Neural cell (in vitro differentiated cells): ENCODE results near the gene CDK11A. TPM values are rescaled to one million over a fixed set of nuclear protein-coding genes. Genes with fewer than 3 reads are reported as not detected.
"Not testable (repeated sequence)": the region's sequence is repeated elsewhere in the genome, so short reads cannot be mapped to it uniquely, and the experiment has no call there.

Experiments
- H2AFZ ChIP-seq: fragments of 200-600, 300-800 bp; sonication (generic), shearing (Covaris generic); 2 replicates; pipeline ENCODE4 v1.6.0; 2014; ENCODE audit warnings: low read depth, mild to moderate bottlenecking, antibody characterized with exemption, low read length, moderate library complexity
- H3F3A ChIP-seq: fragments of 200-600 bp; shearing (Covaris generic); 2 replicates; pipeline ENCODE4 v1.6.1; 2016; ENCODE audit warnings: mild to moderate bottlenecking, moderate library complexity, mixed read lengths, antibody characterized with exemption, low read length; ENCODE audit not compliant: insufficient read depth, poor library complexity, severe bottlenecking
- H3K27ac ChIP-seq: fragments of 200-600, 300-800 bp; sonication (generic), shearing (Covaris generic); 2 replicates; pipeline ENCODE4 v1.5.1; 2014; ENCODE audit warnings: mild to moderate bottlenecking, low read length, moderate library complexity
- H3K27me3 ChIP-seq: fragments of 300-800, 200-600 bp; sonication (generic), shearing (Covaris generic); 2 replicates; pipeline ENCODE4 v1.6.0; 2014; ENCODE audit warnings: mild to moderate bottlenecking, low read depth, low read length, moderate library complexity; ENCODE audit not compliant: insufficient read depth
- H3K36me3 ChIP-seq: fragments of 300-800, 200-600 bp; sonication (generic), shearing (Covaris generic); 2 replicates; pipeline ENCODE4 v1.5.1; 2014; ENCODE audit warnings: mild to moderate bottlenecking, antibody characterized with exemption, low read length, moderate library complexity; ENCODE audit not compliant: insufficient read depth
- H3K4me2 ChIP-seq: fragments of 300-800, 200-600 bp; sonication (generic), shearing (Covaris generic); 2 replicates; pipeline ENCODE4 v1.6.0; 2014; ENCODE audit warnings: mild to moderate bottlenecking, low read length
- H3K4me3 ChIP-seq: fragments of 300-800, 200-600 bp; sonication (generic), shearing (Covaris generic); 2 replicates; pipeline ENCODE4 v1.5.1; 2014; ENCODE audit warnings: mild to moderate bottlenecking, low read length, moderate library complexity
- H3K79me2 ChIP-seq: fragments of 200-600 bp; shearing (Covaris generic); replicated peaks from 2 replicates; pipeline ENCODE4 v1.6.0; 2014; ENCODE audit warnings: mild to moderate bottlenecking, low read length, moderate library complexity; ENCODE audit not compliant: insufficient read depth
- H3K9ac ChIP-seq: fragments of 300-800, 200-600 bp; sonication (generic), shearing (Covaris generic); 2 replicates; pipeline ENCODE4 v1.6.1; 2016; ENCODE audit warnings: mild to moderate bottlenecking, low read length, mixed read lengths
- H3K9me2 ChIP-seq: fragments of 200-600 bp; shearing (Covaris generic); 2 replicates; pipeline ENCODE4 v1.6.1; 2016; ENCODE audit warnings: mild to moderate bottlenecking, low read length, mixed read lengths; ENCODE audit not compliant: insufficient read depth
- H3K9me3 ChIP-seq: fragments of 200-600, 300-800 bp; sonication (generic), shearing (Covaris generic); 2 replicates; pipeline ENCODE4 v1.6.1; 2016; ENCODE audit warnings: mild to moderate bottlenecking, mixed run types, low read length, moderate library complexity, mixed read lengths
- H4K20me1 ChIP-seq: fragments of 200-600 bp; shearing (Covaris generic); 2 replicates; pipeline ENCODE4 v1.6.1; 2016; ENCODE audit warnings: mild to moderate bottlenecking, mixed run types; ENCODE audit not compliant: insufficient read depth
- EZH2 ChIP-seq: fragments of 200-600, 300-800 bp; shearing (Covaris generic), sonication (generic); IDR thresholded peaks from 2 replicates; pipeline ENCODE4 v1.6.1; 2014; ENCODE audit warnings: antibody characterized with exemption, low read length, borderline replicate concordance, mild to moderate bottlenecking; ENCODE audit not compliant: insufficient read depth, poor library complexity, severe bottlenecking
- MXI1 ChIP-seq: fragments of 450-650 bp; conservative IDR thresholded peaks from 2 replicates; pipeline ENCODE4 v1.6.1; 2014; ENCODE audit warnings: antibody characterized with exemption, mild to moderate bottlenecking; ENCODE audit not compliant: poor library complexity, severe bottlenecking
- POLR2AphosphoS5 ChIP-seq: IDR thresholded peaks from 2 replicates; pipeline ENCODE4 v1.6.1; 2012
- RAD21 ChIP-seq: fragments of 450-650 bp; conservative IDR thresholded peaks from 2 replicates; pipeline ENCODE4 v1.6.1; 2014; ENCODE audit warnings: antibody characterized with exemption, mild to moderate bottlenecking, moderate library complexity
- SMC3 ChIP-seq: fragments of 450-650 bp; conservative IDR thresholded peaks from 2 replicates; pipeline ENCODE4 v1.6.1; 2014; ENCODE audit warnings: antibody characterized with exemption, mild to moderate bottlenecking, moderate library complexity; ENCODE audit not compliant: poor library complexity
- TAF1 ChIP-seq: IDR thresholded peaks from 2 replicates; pipeline ENCODE4 v1.6.1; 2012; ENCODE audit warnings: low read depth
- polyA plus RNA-seq: library from polyadenylated mRNA; depleted of rRNA; stranded (reverse); fragments of >200 nt; gene quantifications from 2 replicates; pipeline ENCODE4 v1.2.3, GENCODE V29; 2014
- TF ChIP-seq, protein P1 (sequence below): fragments of 450-650 bp; IDR thresholded peaks from 2 replicates; pipeline ENCODE4 v1.5.1; 2014; ENCODE audit warnings: antibody characterized with exemption, mild to moderate bottlenecking, moderate library complexity; ENCODE audit not compliant: poor library complexity, severe bottlenecking
- TF ChIP-seq, protein P2 (sequence below): IDR thresholded peaks from 2 replicates; pipeline ENCODE4 v1.6.1; 2012; ENCODE audit warnings: borderline replicate concordance

Gene CDK11A
- polyA plus RNA-seq, 1 donor from 2014 or later = 20.2 TPM

DNA sequence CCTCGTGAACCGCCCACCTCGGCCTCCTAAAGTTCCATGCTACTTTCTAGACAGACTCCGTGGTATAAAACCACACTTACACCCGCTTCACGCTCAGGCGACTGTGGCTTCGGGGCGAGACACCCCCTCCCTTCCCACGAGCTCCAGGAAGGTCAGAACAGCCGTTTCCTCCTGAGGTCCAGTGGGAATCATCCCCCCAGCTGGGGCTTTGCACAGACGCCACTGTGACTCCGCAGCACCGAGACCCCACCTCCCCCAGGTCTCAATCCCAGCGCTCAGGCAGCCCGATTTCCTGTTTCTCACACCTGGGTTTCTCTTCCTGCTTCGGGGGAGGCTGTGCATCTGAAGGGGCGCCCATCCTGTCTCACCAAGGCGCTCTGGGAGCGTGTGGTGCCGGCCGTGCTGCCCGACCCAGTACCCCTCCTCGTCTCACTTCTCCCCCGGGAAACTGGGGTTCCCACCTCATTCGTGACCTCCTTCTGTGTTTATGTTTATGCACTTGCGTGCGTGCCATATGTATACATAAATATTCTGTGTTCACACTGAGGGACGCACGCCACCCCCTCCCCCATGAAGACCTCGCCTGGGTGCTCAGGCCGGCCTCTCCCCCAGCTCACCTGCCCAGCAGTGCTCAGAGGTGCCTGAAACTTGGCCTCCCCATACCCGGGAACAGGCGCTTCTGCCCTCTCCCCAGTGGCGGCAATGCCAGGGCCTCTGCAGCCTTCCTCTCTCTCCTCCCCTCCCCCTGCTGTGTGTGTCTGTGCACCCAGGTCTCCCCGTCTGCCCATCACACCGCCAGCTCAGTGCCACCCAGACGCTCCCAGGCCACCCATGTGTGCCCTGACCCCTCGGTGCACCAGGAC is 46.2 kb downstream of the CDK11A start:
- Histone ChIP-seq H3K36me3 (no peaks in the 10 kb centered on the region), H3K4me3 (no peak overlapping the region), H3K9ac (no peak overlapping the region), H3K27ac (no peak overlapping the region), H3K9me3 (no peaks in the 10 kb centered on the region), H3F3A (no peaks in the 10 kb centered on the region), H4K20me1 (no peaks in the 10 kb centered on the region), H3K27me3 (no peaks in the 10 kb centered on the region), H3K79me2 (peaks cover 27% of the 10 kb centered on the region), H2AFZ (no peak overlapping the region), H3K4me2 (no peak overlapping the region), H3K9me2 (no peaks in the 10 kb centered on the region)
- TF ChIP-seq, protein P1, sequence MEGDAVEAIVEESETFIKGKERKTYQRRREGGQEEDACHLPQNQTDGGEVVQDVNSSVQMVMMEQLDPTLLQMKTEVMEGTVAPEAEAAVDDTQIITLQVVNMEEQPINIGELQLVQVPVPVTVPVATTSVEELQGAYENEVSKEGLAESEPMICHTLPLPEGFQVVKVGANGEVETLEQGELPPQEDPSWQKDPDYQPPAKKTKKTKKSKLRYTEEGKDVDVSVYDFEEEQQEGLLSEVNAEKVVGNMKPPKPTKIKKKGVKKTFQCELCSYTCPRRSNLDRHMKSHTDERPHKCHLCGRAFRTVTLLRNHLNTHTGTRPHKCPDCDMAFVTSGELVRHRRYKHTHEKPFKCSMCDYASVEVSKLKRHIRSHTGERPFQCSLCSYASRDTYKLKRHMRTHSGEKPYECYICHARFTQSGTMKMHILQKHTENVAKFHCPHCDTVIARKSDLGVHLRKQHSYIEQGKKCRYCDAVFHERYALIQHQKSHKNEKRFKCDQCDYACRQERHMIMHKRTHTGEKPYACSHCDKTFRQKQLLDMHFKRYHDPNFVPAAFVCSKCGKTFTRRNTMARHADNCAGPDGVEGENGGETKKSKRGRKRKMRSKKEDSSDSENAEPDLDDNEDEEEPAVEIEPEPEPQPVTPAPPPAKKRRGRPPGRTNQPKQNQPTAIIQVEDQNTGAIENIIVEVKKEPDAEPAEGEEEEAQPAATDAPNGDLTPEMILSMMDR = no peak
- no peak for TF ChIP-seq SMC3
- TF ChIP-seq POLR2AphosphoS5 = no peak
- TF ChIP-seq RAD21 = no peak
- TF ChIP-seq MXI1 = no peak
- TF ChIP-seq, protein P2, sequence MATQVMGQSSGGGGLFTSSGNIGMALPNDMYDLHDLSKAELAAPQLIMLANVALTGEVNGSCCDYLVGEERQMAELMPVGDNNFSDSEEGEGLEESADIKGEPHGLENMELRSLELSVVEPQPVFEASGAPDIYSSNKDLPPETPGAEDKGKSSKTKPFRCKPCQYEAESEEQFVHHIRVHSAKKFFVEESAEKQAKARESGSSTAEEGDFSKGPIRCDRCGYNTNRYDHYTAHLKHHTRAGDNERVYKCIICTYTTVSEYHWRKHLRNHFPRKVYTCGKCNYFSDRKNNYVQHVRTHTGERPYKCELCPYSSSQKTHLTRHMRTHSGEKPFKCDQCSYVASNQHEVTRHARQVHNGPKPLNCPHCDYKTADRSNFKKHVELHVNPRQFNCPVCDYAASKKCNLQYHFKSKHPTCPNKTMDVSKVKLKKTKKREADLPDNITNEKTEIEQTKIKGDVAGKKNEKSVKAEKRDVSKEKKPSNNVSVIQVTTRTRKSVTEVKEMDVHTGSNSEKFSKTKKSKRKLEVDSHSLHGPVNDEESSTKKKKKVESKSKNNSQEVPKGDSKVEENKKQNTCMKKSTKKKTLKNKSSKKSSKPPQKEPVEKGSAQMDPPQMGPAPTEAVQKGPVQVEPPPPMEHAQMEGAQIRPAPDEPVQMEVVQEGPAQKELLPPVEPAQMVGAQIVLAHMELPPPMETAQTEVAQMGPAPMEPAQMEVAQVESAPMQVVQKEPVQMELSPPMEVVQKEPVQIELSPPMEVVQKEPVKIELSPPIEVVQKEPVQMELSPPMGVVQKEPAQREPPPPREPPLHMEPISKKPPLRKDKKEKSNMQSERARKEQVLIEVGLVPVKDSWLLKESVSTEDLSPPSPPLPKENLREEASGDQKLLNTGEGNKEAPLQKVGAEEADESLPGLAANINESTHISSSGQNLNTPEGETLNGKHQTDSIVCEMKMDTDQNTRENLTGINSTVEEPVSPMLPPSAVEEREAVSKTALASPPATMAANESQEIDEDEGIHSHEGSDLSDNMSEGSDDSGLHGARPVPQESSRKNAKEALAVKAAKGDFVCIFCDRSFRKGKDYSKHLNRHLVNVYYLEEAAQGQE = no peak
- no peak for TF ChIP-seq TAF1
- no peak for TF ChIP-seq EZH2

DNA sequence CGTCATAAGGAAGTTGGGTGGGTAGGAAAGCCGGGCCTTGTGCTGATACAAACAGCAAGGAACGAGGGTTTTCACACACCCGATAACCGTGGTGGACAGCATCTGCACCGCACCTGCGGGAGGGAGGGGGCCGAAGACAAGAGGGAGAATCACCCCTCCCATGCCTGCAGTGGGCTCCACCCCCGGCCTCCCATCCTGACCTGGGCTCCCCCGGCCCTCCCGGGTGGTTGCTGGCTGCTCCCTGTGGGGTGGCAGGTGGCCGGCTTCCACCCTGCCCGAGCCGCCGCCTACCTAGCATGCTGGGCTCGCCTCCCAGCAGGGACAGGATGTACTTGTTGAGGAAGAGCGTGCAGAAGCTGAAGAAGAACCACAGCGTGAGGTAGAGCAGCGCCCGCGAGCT is 48.1 kb downstream of the CDK11A start:
- not testable (repeated sequence) for H3K4me3 ChIP-seq, H3K9me3 ChIP-seq, H3K4me2 ChIP-seq, H3K27me3 ChIP-seq, H3K9ac ChIP-seq, H3K36me3 ChIP-seq, H3F3A ChIP-seq, H4K20me1 ChIP-seq, H2AFZ ChIP-seq, H3K9me2 ChIP-seq, H3K27ac ChIP-seq
- peaks cover 24% of the 10 kb centered on the region for H3K79me2 ChIP-seq

DNA sequence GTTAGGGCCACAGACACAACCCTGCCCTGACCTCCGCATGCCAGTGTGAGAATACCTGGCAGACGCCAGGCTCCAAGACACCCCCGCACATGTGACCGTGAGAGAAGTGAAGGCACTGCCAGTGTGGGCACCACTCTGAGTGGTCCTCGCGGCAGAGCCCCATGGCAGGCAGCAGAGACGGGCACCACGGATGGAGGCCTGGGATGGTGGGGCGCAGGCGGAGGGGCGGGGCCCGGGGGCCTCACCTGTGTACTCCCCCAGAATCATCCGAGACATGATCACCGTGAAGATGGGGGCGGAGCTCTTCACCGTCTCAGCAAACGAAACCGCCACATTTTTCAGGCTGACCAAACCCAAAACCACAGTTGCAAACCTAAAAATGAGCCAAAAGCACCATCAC is 48.9 kb downstream of the CDK11A start:
- H3K9me3 ChIP-seq, H2AFZ ChIP-seq, H3F3A ChIP-seq, H3K4me2 ChIP-seq, H3K4me3 ChIP-seq, H3K9me2 ChIP-seq, H3K27me3 ChIP-seq, H3K9ac ChIP-seq, H3K36me3 ChIP-seq, H3K27ac ChIP-seq, H4K20me1 ChIP-seq: not testable (repeated sequence)
- H3K79me2 ChIP-seq = peaks cover 20% of the 10 kb centered on the region

DNA sequence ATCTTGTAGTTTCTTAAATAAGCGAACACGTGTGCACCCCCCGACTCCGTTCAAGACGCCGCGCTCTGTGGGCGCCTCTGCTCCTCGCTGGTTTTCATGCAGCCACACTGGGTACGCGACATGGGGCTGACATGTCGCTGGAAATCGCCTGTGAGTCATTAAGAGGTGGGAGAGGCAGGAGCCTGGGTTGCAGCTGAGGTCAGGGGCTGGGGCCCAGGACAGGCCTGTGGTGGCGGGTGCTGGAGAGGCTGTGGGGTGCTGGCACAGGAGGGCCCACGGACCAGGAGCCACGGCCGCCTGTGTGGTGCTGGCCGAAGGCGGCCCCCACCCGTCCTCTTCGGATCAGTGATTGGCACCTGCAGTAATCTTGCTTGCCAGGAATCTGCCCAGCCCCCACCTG is 49.4 kb downstream of the CDK11A start:
- not testable (repeated sequence) for H3K4me3 ChIP-seq, H3K9me2 ChIP-seq, H3K36me3 ChIP-seq, H3K9me3 ChIP-seq, H3K4me2 ChIP-seq, H2AFZ ChIP-seq, H3K27me3 ChIP-seq, H4K20me1 ChIP-seq, H3K27ac ChIP-seq, H3F3A ChIP-seq, H3K9ac ChIP-seq
- H3K79me2 ChIP-seq = peaks cover 17% of the 10 kb centered on the region
